GM12878 (cell line): Measurements from ENCODE around the gene FRG2C. TPM values are rescaled to one million over a fixed set of nuclear protein-coding genes. Genes with fewer than 3 reads are reported as not detected.
"Not testable (repeated sequence)": the region's sequence is repeated elsewhere in the genome, so short reads cannot be mapped to it uniquely, and the experiment has no call there.

Source experiments
- ATAC-seq: fragments of 200-7000 bp; cut with Tn5 transposase; 3 replicates; pipeline ENCODE4 v1.9.1; 2020; ENCODE audit warnings: mild to moderate bottlenecking, moderate library complexity
- BruUV-seq: library from RNA; stranded (reverse); fragments of 400-500 nt; replicated peaks from 2 replicates; lab custom pipeline; 2021; lab: Mats Ljungman, UMichigan
- CTCF ChIA-PET: fragments of 300-600 bp; sonication (Branson Sonifier 250); formaldehyde crosslinking; extraction: SDS; loops from one replicate; lab custom pipeline; 2021; ENCODE audit warnings: inconsistent platforms; lab: Yijun Ruan, JAX
- POLR2A ChIA-PET: fragments of 350-600 bp; formaldehyde crosslinking; extraction: SDS; loops from one replicate; lab custom pipeline; 2021; ENCODE audit warnings: inconsistent platforms; lab: Charles Lee
- RAD21 ChIA-PET: fragments of 300-600 bp; sonication (Branson Sonifier 250); formaldehyde crosslinking; loops from one replicate; lab custom pipeline; 2023; ENCODE audit warnings: antibody characterized with exemption; ENCODE audit not compliant: unreplicated experiment; lab: Charles Lee
- SMC1A ChIA-PET: fragments of 300-600 bp; sonication (Branson Sonifier 250); formaldehyde crosslinking; loops from one replicate; lab custom pipeline; 2023; ENCODE audit not compliant: unreplicated experiment, uncharacterized antibody; lab: Charles Lee
- DNase-seq: peaks from one replicate; pipeline ENCODE4 v3.0.0-alpha.2; 2011; ENCODE audit warnings: low read depth, low spot score
- FAIRE-seq: peaks from 3 replicates; lab custom pipeline; 2011; peaks lifted over from hg19 to GRCh38; lab: Jason Lieb, UNC
- H2AFZ ChIP-seq: 2 replicates; pipeline ENCODE4 v1.6.0; 2011; ENCODE audit warnings: low read depth, low read length, control low read depth; ENCODE audit not compliant: control insufficient read depth
- H3K27ac ChIP-seq: 2 replicates; pipeline ENCODE4 v1.5.1; 2011; ENCODE audit warnings: control low read depth; ENCODE audit not compliant: control insufficient read depth, insufficient read depth
- H3K27me3 ChIP-seq, 2 experiments: replicated peaks in 1 of 2; 2 replicates each; pipeline versions ENCODE4 v1.6.0 to v1.6.1; 2011; ENCODE audit warnings: low read length in 1 of 2; ENCODE audit not compliant: control insufficient read depth in 2 of 2, insufficient read depth in 2 of 2
- H3K36me3 ChIP-seq, 2 experiments: 2 replicates each; pipeline ENCODE4 v1.5.1; 2011; ENCODE audit warnings: low read length in 1 of 2; ENCODE audit not compliant: control insufficient read depth in 2 of 2, insufficient read depth in 2 of 2
- H3K4me1 ChIP-seq: 2 replicates; pipeline ENCODE4 v1.6.1; 2011; ENCODE audit warnings: mild to moderate bottlenecking, low read length, moderate library complexity, mixed read lengths; ENCODE audit not compliant: control insufficient read depth, insufficient read depth
- H3K4me2 ChIP-seq: 2 replicates; pipeline ENCODE4 v1.6.0; 2011; ENCODE audit warnings: control low read depth; ENCODE audit not compliant: control insufficient read depth, insufficient read depth
- H3K4me3 ChIP-seq: fragments of 200-600 bp; sonication (generic); 2 replicates; pipeline ENCODE4 v1.5.1; 2016
- H3K79me2 ChIP-seq: 2 replicates; pipeline ENCODE4 v1.6.0; 2011; ENCODE audit warnings: low read length; ENCODE audit not compliant: control insufficient read depth, insufficient read depth
- H3K9ac ChIP-seq: 2 replicates; pipeline ENCODE4 v1.8.0; 2011; ENCODE audit warnings: low read length, control low read depth, mixed read lengths; ENCODE audit not compliant: control insufficient read depth, insufficient read depth
- H3K9me3 ChIP-seq: replicated peaks from 3 replicates; pipeline ENCODE4 v1.5.1; 2011; ENCODE audit warnings: mild to moderate bottlenecking, low read length; ENCODE audit not compliant: control insufficient read depth, insufficient read depth
- H4K20me1 ChIP-seq: 2 replicates; pipeline ENCODE4 v1.6.0; 2011; ENCODE audit not compliant: control insufficient read depth, insufficient read depth
- CREB1 ChIP-seq: IDR thresholded peaks from 2 replicates; pipeline ENCODE4 v1.6.1; 2012; ENCODE audit warnings: low read depth, mild to moderate bottlenecking, inconsistent platforms
- HCFC1 ChIP-seq: fragments of 150-350 bp; IDR thresholded peaks from 2 replicates; pipeline ENCODE4 v1.6.1; 2014; ENCODE audit warnings: low read length
- NR2C1 ChIP-seq: fragments of 450-650 bp; IDR thresholded peaks from 2 replicates; pipeline ENCODE4 v1.6.1; 2017; ENCODE audit warnings: antibody characterized with exemption, mild to moderate bottlenecking, moderate library complexity
- RAD21 ChIP-seq: IDR thresholded peaks from 2 replicates; pipeline ENCODE4 v1.6.1; 2011; ENCODE audit warnings: mild to moderate bottlenecking, low read depth, low read length, moderate library complexity; ENCODE audit not compliant: insufficient read depth
- SIX5 ChIP-seq: IDR thresholded peaks from 2 replicates; pipeline ENCODE4 v1.6.1; 2011; ENCODE audit warnings: mild to moderate bottlenecking, low read depth, low read length, moderate library complexity; ENCODE audit not compliant: severe bottlenecking
- WGBS: methylation state at CpG from one replicate; pipeline ENCODE4 v1.1.6; 2016; ENCODE audit warnings: low lambda C conversion rate; ENCODE audit not compliant: insufficient replicate concordance, insufficient coverage; ENCODE audit errors: missing lambda C conversion rate; 5-methylcytosine and 5-hydroxymethylcytosine counted together
- in situ Hi-C: fragments of 300-500 bp; cut with MboI; formaldehyde crosslinking; loops from 9 replicates; pipeline ENCODE4 v1.14.3; 2018; ENCODE audit warnings: mixed read lengths
- intact Hi-C: fragments of 100-400 bp; cut with micrococcal nuclease; formaldehyde crosslinking; loops from one replicate; pipeline ENCODE4 v1.14.2; 2022; ENCODE audit not compliant: unreplicated experiment
- polyA plus RNA-seq, 11 experiments: library from polyadenylated mRNA; depleted of rRNA in 4 of 11; unstranded in 6 of 11; stranded (reverse) in 5 of 11; fragments of >200 nt; fragmentation: Nextera tagmentation in 4 of 11; fragmentation: Illumina TruSeq in 1 of 11; extraction: Ambion mirVana in 4 of 11; extraction: Trizol in 1 of 11; gene quantifications; 1 replicate in 1 of 11; 2 replicates in 10 of 11; pipeline versions ENCODE4 v1.2.1 to v1.2.3, GENCODE V29; 2011 to 2016; ENCODE audit warnings: inconsistent platforms in 2 of 11, missing spikeins in 2 of 11, low read depth in 1 of 11
- total RNA-seq, 4 experiments: library from RNA; depleted of rRNA in 3 of 4; stranded (reverse); fragments of >200 nt in 3 of 4; fragmentation: Illumina TruSeq in 1 of 4; extraction: Trizol in 1 of 4; gene quantifications; 2 replicates each; pipeline versions ENCODE4 v1.2.1 to v1.2.3, GENCODE V29; 2013 to 2021
- TF ChIP-seq, protein P1 (sequence below), 3 experiments: IDR thresholded peaks in 2 of 3; conservative IDR thresholded peaks in 1 of 3; 2 replicates each; pipeline ENCODE4 v1.5.1; 2011; ENCODE audit warnings: low read depth in 3 of 3, low read length in 3 of 3, mild to moderate bottlenecking in 3 of 3, control low read depth in 2 of 3, moderate library complexity in 2 of 3, inconsistent platforms in 1 of 3, mixed read lengths in 1 of 3; ENCODE audit not compliant: control insufficient read depth in 2 of 3, insufficient read depth in 1 of 3; ENCODE audit errors: extremely low read depth in 1 of 3

FRG2C gene
- total and polyA plus RNA-seq, 10 of the 15 experiments (the other 5 are each of a cell fraction or from before 2014, with no cell fraction given), result not detected

DNA sequence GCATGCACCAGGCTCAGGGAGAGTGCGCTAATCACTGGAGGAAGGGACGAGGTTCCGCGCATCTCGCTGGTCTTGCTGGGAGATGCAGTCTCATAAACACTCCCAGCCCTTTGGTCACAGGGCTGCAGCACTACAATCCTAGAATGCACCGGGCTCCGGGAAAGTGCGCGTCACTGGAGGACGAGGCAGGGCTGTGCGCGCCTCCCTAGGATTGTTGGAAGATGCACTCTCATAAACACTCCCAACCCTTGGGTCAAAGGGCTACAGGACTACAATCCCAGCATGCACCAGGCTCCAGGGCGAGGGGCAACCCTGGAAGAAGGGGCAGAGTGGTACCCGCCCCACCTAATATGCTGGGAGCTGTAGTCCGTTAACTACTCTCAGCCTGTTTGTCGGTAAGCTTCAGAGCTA lies 23.0 kb upstream of the FRG2C start:
- WGBS, result 9% methylated on average over 16 of the region's 16 CpGs
- intact Hi-C loops, RAD21 ChIA-PET, H3K4me1 ChIP-seq, H3K27me3 ChIP-seq, H3K27ac ChIP-seq, SMC1A ChIA-PET, ATAC-seq, DNase-seq, H3K36me3 ChIP-seq, BruUV-seq, H3K4me3 ChIP-seq, FAIRE-seq, H3K9ac ChIP-seq, H3K9me3 ChIP-seq, H4K20me1 ChIP-seq, H3K4me2 ChIP-seq, in situ Hi-C loops, H2AFZ ChIP-seq, POLR2A ChIA-PET, H3K79me2 ChIP-seq: not testable (repeated sequence)
- TF ChIP-seq NR2C1, result peak; percentile 39
- peak; percentile 51 for TF ChIP-seq SIX5
- TF ChIP-seq CREB1, result peak; percentile 44; the same call in 1 of the 2 replicates
- TF ChIP-seq HCFC1, result peak; percentile 61
- CTCF ChIA-PET, result interaction anchor here (1.0 kb wide), 1 partner anchor 36 kb away, joined by 5 read pairs; no protein-coding TSS in a partner anchor

DNA sequence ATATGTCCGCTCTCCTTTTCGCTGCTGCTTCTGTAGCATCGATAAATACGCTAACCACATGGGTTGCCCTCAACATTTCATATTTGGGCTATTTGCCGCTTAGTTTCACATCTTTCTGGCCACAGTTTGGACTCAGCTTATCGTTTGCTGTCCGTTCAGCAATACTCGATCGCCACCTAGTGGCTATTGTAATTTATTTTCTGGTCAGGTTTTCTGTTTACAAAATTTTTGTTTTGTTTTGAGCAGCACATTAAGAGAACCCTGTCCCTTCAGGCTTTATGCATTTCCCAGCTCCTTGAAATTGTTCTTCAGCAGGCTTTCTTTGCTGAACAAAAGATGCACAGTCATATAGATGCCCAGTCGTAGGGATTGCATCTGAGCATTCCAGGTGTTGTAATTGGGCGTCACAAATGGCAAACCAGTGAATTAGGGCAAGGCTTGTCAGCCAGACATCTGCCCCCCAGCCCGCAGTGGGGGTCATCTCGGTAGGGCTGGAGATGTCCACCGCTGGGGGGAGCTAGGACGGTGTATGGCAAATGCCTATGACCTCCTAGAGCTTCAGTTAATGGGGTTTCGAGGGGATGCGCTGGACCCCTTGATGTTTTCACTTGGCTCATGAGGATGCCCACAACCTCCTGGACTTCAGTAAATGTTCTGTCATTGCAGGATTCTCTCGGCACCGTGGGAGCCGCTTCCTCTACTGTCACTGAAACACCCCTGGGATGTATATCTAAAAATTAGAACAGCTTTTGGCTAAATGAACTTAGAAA lies 20.9 kb upstream of the FRG2C start:
- H3K9me3 ChIP-seq, in situ Hi-C loops, H3K79me2 ChIP-seq, H2AFZ ChIP-seq, BruUV-seq, POLR2A ChIA-PET, H3K4me3 ChIP-seq, H3K4me1 ChIP-seq, H3K4me2 ChIP-seq, H3K27ac ChIP-seq, FAIRE-seq, RAD21 ChIA-PET, H3K27me3 ChIP-seq, H3K36me3 ChIP-seq, H3K9ac ChIP-seq, ATAC-seq, CTCF ChIA-PET, H4K20me1 ChIP-seq: not testable (repeated sequence)
- 17% methylated on average over 20 of the region's 20 CpGs for WGBS
- SMC1A ChIA-PET, result interaction anchor here (0.9 kb wide), 1 partner anchor 38 kb away, joined by 3 read pairs; no protein-coding TSS in a partner anchor
- TF ChIP-seq, protein P1, sequence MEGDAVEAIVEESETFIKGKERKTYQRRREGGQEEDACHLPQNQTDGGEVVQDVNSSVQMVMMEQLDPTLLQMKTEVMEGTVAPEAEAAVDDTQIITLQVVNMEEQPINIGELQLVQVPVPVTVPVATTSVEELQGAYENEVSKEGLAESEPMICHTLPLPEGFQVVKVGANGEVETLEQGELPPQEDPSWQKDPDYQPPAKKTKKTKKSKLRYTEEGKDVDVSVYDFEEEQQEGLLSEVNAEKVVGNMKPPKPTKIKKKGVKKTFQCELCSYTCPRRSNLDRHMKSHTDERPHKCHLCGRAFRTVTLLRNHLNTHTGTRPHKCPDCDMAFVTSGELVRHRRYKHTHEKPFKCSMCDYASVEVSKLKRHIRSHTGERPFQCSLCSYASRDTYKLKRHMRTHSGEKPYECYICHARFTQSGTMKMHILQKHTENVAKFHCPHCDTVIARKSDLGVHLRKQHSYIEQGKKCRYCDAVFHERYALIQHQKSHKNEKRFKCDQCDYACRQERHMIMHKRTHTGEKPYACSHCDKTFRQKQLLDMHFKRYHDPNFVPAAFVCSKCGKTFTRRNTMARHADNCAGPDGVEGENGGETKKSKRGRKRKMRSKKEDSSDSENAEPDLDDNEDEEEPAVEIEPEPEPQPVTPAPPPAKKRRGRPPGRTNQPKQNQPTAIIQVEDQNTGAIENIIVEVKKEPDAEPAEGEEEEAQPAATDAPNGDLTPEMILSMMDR (IDR thresholded peaks at IDR 0.05 in 2 of 3, conservative IDR thresholded peaks at IDR 0.05 in 1 of 3; ENCODE audit: control insufficient read depth in 2 of 3, extremely low read depth in 1 of 3, insufficient read depth in 1 of 3, low read depth in 3 of 3, low read length in 3 of 3), result peak in 2 of 3 experiments; percentile 29 to 30; a peak in 4 of 6 replicates
- TF ChIP-seq RAD21, result peak; percentile 29; the same call in 1 of the 2 replicates
- DNase-seq, result peak; percentile 5
- intact Hi-C loops, result loop anchor here (2.0 kb wide), 1 partner anchor 38 kb away; no protein-coding TSS in a partner anchor

DNA sequence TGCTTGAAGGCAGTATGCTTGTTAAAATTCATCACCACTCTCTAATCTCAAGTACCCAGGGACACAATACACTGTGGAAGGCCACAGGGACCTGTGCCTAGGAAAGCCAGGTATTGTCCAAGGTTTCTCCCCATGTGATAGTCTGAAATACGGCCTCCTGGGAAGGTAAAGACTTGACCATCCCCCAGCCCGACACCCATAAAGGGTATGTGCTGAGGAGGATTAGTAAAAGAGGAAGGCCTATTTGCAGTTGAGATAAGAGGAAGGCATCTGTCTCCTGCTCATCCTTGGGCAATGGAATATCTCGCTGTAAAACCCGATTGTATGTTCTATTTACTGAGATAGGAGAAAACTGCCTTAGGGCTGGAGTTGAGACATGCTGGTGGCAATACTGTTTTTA lies 18.6 kb upstream of the FRG2C start:
- CTCF ChIA-PET, BruUV-seq, H3K79me2 ChIP-seq, H4K20me1 ChIP-seq, H3K4me3 ChIP-seq, FAIRE-seq, POLR2A ChIA-PET, intact Hi-C loops, in situ Hi-C loops, SMC1A ChIA-PET, H2AFZ ChIP-seq, H3K9ac ChIP-seq, H3K27me3 ChIP-seq, RAD21 ChIA-PET, ATAC-seq, DNase-seq, H3K4me2 ChIP-seq, H3K4me1 ChIP-seq, H3K27ac ChIP-seq, H3K36me3 ChIP-seq, H3K9me3 ChIP-seq: not testable (repeated sequence)
- 0% methylated on average over 4 of the region's 4 CpGs for WGBS
